HEK293 (cell line): ENCODE data around the gene RPS17.
A peak's percentile ranks its signal among the peaks of the same experiment; 100 is the strongest.

Source experiments
- CTCF ChIP-seq: fragments of 450-650 bp; formaldehyde crosslinking; IDR thresholded peaks from 2 replicates; pipeline ENCODE4 v1.5.1; 2016; ENCODE audit warnings: missing biosample characterization, missing genetic modification characterization
- ZBTB10 ChIP-seq: fragments of 450-650 bp; formaldehyde crosslinking; IDR thresholded peaks from 2 replicates; pipeline ENCODE4 v1.5.1; 2016; ENCODE audit warnings: missing biosample characterization, missing genetic modification characterization
- ZNF174 ChIP-seq: fragments of 450-650 bp; formaldehyde crosslinking; IDR thresholded peaks from 2 replicates; pipeline ENCODE4 v1.5.0; 2017; ENCODE audit warnings: missing biosample characterization, mild to moderate bottlenecking, missing genetic modification characterization
- ZNF274 ChIP-seq, 2 experiments: fragments of 200-500 bp in 1 of 2; fragments of 450-650 bp in 1 of 2; sonication (Bioruptor generic) in 1 of 2; formaldehyde crosslinking in 1 of 2; IDR thresholded peaks; 2 replicates each; pipeline versions ENCODE4 v1.5.1 to v1.6.1; 2014 to 2016; ENCODE audit warnings: borderline replicate concordance in 1 of 2, inconsistent platforms in 1 of 2, low read length in 1 of 2, missing biosample characterization in 1 of 2, missing genetic modification characterization in 1 of 2
- ZNF488 ChIP-seq: fragments of 450-650 bp; formaldehyde crosslinking; IDR thresholded peaks from 2 replicates; pipeline ENCODE4 v1.5.1; 2016; ENCODE audit warnings: missing biosample characterization, missing genetic modification characterization
- ZNF558 ChIP-seq: fragments of 450-650 bp; formaldehyde crosslinking; IDR thresholded peaks from 2 replicates; pipeline ENCODE4 v1.5.1; 2016; ENCODE audit warnings: missing biosample characterization, missing genetic modification characterization
- ZNF629 ChIP-seq: fragments of 450-650 bp; formaldehyde crosslinking; IDR thresholded peaks from 2 replicates; pipeline ENCODE4 v1.5.1; 2017; ENCODE audit warnings: missing biosample characterization, missing genetic modification characterization
- ZNF677 ChIP-seq: fragments of 450-650 bp; IDR thresholded peaks from 2 replicates; pipeline ENCODE4 v1.5.0; 2018; ENCODE audit warnings: missing biosample characterization, mild to moderate bottlenecking, missing genetic modification characterization, moderate library complexity
- ZSCAN23 ChIP-seq: fragments of 450-650 bp; formaldehyde crosslinking; IDR thresholded peaks from 2 replicates; pipeline ENCODE4 v1.5.1; 2016; ENCODE audit warnings: missing biosample characterization, missing genetic modification characterization
- TF ChIP-seq, protein P1 (sequence below): fragments of 450-650 bp; formaldehyde crosslinking; IDR thresholded peaks from 2 replicates; pipeline ENCODE4 v1.5.1; 2016; ENCODE audit warnings: missing biosample characterization, missing genetic modification characterization

GRCh38 chr15:82571722-82572222 is 31.5 kb upstream of the RPS17 start:
- TF ChIP-seq ZNF558 (no peak), CTCF (no peak), ZNF174 (no peak), ZNF677 (no peak), ZBTB10 (tag by site-specific recombination) (no peak), ZNF274 (IDR thresholded peaks at IDR 0.05; ENCODE audit: low read length) (no peak), ZNF274 (tag by site-specific recombination; IDR thresholded peaks at IDR 0.05; ENCODE audit: borderline replicate concordance) (no peak), ZSCAN23 (tag by site-specific recombination) (no peak), ZNF488 (tag by site-specific recombination) (no peak), ZNF629 (tag by site-specific recombination) (peak; percentile 89)
- TF ChIP-seq, protein P1, sequence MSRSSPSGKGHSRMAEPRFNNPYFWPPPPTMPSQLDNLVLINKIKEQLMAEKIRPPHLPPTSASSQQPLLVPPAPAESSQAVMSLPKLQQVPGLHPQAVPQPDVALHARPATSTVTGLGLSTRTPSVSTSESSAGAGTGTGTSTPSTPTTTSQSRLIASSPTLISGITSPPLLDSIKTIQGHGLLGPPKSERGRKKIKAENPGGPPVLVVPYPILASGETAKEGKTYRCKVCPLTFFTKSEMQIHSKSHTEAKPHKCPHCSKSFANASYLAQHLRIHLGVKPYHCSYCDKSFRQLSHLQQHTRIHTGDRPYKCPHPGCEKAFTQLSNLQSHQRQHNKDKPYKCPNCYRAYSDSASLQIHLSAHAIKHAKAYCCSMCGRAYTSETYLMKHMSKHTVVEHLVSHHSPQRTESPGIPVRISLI (tag by site-specific recombination) = no peak
